Muscle of leg (tissue), 11 donors: ENCODE data around the gene MED8. TPM values are rescaled to one million over a fixed set of nuclear protein-coding genes. Genes with fewer than 3 reads are reported as not detected.

Experiments
- DNase-seq: peaks from one replicate; pipeline ENCODE4 v3.0.0; 2013
- H3K27ac ChIP-seq: one replicate; pipeline ENCODE4 v1.5.1; 2013; ENCODE audit warnings: mild to moderate bottlenecking, low read length, control low read depth
- H3K27me3 ChIP-seq: one replicate; pipeline ENCODE4 v1.6.1; 2013; ENCODE audit warnings: low read length; ENCODE audit not compliant: control insufficient read depth, insufficient read depth
- H3K36me3 ChIP-seq: one replicate; pipeline ENCODE4 v1.6.1; 2013; ENCODE audit warnings: low read length; ENCODE audit not compliant: control insufficient read depth, insufficient read depth
- H3K4me1 ChIP-seq: one replicate; pipeline ENCODE4 v1.6.1; 2013; ENCODE audit warnings: low read length; ENCODE audit not compliant: control insufficient read depth, insufficient read depth
- H3K4me3 ChIP-seq: one replicate; pipeline ENCODE4 v1.5.1; 2013; ENCODE audit warnings: low read length, control low read depth
- H3K9me3 ChIP-seq: replicated peaks from 2 replicates; pipeline ENCODE4 v1.6.1; 2013; ENCODE audit warnings: low read depth, low read length; ENCODE audit not compliant: control insufficient read depth
- WGBS: methylation state at CpG from one replicate; pipeline ENCODE4 v1.1.5; 2013; ENCODE audit warnings: missing lambda C conversion rate; ENCODE audit not compliant: insufficient coverage; 5-methylcytosine and 5-hydroxymethylcytosine counted together
- polyA plus RNA-seq, 8 donors: library from polyadenylated mRNA; unstranded; fragments of 120-200 nt; gene quantifications; one replicate each; pipeline versions ENCODE4 v1.2.1 to v1.2.3, GENCODE V29; 2013; ENCODE audit warnings: inconsistent platforms in 1 of 8, low replicate concordance in 1 of 8; ENCODE audit not compliant: insufficient read length in 8 of 8, insufficient read depth in 1 of 8
- total RNA-seq: library from RNA; stranded (reverse); fragments of 120-200 nt; gene quantifications from one replicate; pipeline ENCODE4 v1.2.4, GENCODE V29; 2013

The MED8 gene
- total and polyA plus RNA-seq, 9 donors = 24.7 to 35.0 (median 28.1) TPM

DNA sequence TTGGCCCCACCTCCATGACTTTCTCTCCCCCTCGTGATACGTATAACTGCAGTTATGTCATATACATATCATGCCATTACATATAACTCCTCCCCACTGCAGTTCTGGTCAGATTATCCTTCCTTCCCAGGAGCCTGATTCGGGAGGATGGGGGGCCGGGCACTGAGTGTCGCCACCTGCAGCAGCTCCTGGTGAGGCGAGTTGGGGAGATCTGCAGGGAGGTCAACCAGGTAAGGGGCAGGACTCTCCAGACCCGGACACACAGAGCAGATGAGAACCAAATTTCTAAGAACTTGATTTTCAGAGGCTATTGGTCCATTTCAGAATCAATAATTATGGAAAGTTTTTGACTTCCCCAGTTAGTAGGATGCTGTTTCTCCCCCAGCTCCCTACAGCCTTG is 44.7 kb upstream of the MED8 start:
- no peaks in the 10 kb centered on the region for H3K9me3 ChIP-seq
- whole genome bisulfite sequencing = 82% methylated on average over 2 of the region's 7 CpGs
- no peaks in the 10 kb centered on the region for H3K27me3 ChIP-seq
- H3K4me1 ChIP-seq = peaks cover 2% of the 10 kb centered on the region
- no peak overlapping the region for H3K4me3 ChIP-seq
- H3K27ac ChIP-seq = no peak overlapping the region
- peaks cover 91% of the 10 kb centered on the region for H3K36me3 ChIP-seq
- no peak for DNase-seq

DNA sequence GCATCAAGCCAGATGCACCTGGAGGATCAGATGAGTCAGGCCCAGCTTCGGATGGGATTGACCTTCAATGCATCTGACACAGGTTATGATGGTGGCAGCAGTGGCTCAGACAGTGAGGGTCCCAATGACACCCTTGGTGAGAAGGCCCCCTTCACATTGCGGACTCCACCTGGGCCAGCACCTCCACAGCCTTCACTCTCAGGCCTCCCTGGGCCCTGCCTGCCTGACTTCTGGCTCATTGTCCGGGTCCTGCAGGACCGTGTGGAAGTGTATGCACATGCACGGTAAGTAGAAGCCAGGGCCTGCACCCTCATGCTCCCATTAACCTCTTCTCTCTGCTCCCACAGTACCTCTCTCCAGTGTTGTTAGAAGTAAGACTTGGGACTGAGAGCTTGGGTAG is 43.3 kb upstream of the MED8 start:
- H3K36me3 ChIP-seq = peaks cover 92% of the 10 kb centered on the region
- H3K27me3 ChIP-seq = no peaks in the 10 kb centered on the region
- WGBS = 93% methylated on average over 2 of the region's 5 CpGs

DNA sequence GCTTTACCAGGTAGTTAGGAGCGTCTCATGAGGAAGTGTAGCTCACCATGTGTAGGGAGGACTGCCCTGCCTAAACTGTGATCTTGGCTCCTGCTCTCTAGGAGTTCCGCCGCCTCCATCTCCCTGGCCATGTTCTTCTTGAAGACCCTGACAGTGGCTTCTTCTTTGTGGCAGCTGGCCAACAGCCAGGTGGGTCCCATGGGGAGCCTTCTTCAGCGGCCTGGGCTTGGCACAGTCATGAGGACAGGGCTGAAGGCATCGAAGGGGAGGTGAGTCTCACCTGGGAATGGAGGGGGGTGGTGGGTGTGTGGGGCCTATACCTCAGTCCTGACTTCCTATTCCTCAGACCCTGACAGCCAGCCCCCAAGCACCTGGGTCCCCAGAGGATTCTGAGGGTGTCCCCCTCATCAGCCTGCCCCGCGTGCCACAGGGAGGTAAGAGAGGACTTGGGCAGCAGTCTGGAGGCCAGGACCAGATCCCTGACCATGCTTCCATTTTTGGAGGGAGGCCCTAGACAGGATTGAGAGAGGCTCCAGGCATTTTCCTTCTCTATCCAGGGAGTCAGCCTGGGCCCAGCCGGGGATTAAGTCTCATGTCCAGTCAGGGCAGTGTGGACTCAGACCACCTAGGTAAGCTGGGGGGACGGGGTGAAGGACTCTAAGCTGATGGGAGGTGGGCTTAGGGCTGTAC is 42.7 kb upstream of the MED8 start:
- no peaks in the 10 kb centered on the region for H3K9me3 ChIP-seq
- peaks cover 2% of the 10 kb centered on the region for H3K4me1 ChIP-seq
- WGBS = 95% methylated on average over 5 of the region's 9 CpGs
- no peak overlapping the region for H3K27ac ChIP-seq
- H3K36me3 ChIP-seq = peaks cover 92% of the 10 kb centered on the region
- no peak for DNase-seq
- H3K27me3 ChIP-seq = no peaks in the 10 kb centered on the region
- H3K4me3 ChIP-seq = no peak overlapping the region

More for the DNA sequence above, 43.3 kb upstream of the MED8 start:
- no peak overlapping the region for H3K27ac ChIP-seq
- no peaks in the 10 kb centered on the region for H3K9me3 ChIP-seq
- DNase-seq = no peak
- H3K4me3 ChIP-seq = no peak overlapping the region
- peaks cover 2% of the 10 kb centered on the region for H3K4me1 ChIP-seq

DNA sequence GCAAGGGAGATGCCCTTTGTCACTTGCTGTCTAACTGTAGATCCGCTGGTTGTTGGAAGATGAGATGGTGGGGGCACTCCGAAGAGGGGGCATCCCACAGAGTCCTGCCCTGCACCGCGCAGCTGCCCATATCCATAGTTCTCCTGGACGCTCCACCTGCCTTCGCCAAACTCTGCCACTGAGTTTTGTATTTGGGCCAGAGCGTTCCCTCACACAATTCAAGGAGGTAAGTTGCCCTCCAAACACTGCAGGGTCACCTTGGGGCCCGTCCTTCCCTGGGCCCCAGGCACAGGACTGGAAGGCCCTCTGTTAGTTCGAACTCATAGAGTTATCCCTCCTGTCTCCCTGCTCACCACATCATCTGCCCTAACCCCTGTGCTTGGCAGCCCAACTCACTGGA is 42.1 kb upstream of the MED8 start:
- Histone ChIP-seq H3K27me3 (no peaks in the 10 kb centered on the region), H3K36me3 (peaks cover 92% of the 10 kb centered on the region), H3K9me3 (no peaks in the 10 kb centered on the region), H3K4me3 (no peak overlapping the region), H3K4me1 (peaks cover 2% of the 10 kb centered on the region), H3K27ac (no peak overlapping the region)
- WGBS = 93% methylated on average over 9 of the region's 9 CpGs
- no peak for DNase-seq

DNA sequence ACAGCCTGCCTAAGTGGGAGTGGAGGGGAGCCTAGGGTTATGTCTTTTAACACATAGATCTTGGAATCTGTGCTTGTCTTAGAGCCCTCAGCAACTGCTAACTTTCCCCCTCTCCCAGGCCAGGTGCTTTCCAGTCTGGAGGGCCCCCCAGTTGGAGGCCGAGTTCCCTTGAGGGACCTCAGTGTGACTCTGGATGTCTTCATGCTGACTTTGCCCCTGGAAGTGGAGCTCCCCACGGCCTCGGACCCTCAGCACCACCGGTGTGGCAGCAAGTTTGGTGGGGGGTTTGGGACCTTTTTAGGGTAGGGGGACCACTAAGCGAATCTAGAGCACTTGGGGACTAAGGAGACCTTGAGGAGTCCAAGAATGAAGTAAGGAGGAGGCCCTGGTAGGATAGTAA is 41.2 kb upstream of the MED8 start:
- no peak overlapping the region for H3K27ac ChIP-seq
- no peaks in the 10 kb centered on the region for H3K27me3 ChIP-seq
- WGBS = 97% methylated on average over 5 of the region's 5 CpGs
- no peak overlapping the region for H3K4me3 ChIP-seq
- no peaks in the 10 kb centered on the region for H3K4me1 ChIP-seq
- DNase-seq = no peak
- H3K36me3 ChIP-seq = peaks cover 95% of the 10 kb centered on the region
- no peaks in the 10 kb centered on the region for H3K9me3 ChIP-seq

DNA sequence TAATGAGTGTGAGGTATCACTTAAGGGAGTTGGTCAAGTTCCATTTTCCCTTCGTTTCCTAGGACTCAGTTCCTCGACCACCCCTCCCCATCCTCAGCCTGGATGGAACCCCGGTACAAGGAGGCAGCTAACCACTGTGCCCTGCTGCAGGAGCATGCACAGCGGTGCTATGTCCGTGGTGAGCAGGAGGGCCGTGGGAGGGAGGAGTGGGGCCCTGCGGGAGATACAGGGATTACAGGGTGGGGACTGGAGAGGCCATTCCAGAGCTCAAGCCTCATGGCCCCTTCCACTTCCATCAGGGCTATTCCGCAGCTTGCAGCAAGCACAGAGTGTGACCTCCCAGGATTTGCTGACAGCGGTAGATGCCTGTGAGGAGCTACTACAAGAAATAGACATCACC is 38.3 kb upstream of the MED8 start:
- no peaks in the 10 kb centered on the region for H3K9me3 ChIP-seq
- no peaks in the 10 kb centered on the region for H3K27me3 ChIP-seq
- WGBS = 83% methylated on average over 5 of the region's 9 CpGs
- H3K4me1 ChIP-seq = no peaks in the 10 kb centered on the region
- H3K36me3 ChIP-seq = peaks cover 99% of the 10 kb centered on the region
- no peak overlapping the region for H3K4me3 ChIP-seq
- no peak overlapping the region for H3K27ac ChIP-seq
- DNase-seq = no peak

DNA sequence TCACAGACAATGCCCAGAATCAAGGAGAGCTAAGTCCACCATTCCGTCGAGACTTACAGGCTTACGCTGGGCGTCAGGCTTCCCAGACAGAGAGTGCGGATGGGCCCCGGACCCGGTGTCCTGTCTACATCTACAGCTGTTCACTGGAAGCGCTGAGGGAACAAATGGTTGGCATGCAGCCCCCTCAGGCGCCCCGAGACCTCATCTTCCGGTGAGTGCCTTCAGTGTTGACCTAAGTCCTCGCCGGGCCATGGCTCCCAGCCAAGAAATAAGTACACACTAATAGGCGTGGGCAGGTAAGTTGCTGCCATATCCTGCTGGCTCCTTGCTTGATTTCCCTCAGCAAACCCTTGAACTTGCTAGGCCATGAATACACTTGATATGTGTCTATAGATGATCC is 37.9 kb upstream of the MED8 start:
- Histone ChIP-seq H3K27ac (no peak overlapping the region), H3K4me1 (no peaks in the 10 kb centered on the region), H3K9me3 (no peaks in the 10 kb centered on the region), H3K36me3 (peaks cover 99% of the 10 kb centered on the region), H3K4me3 (no peak overlapping the region), H3K27me3 (no peaks in the 10 kb centered on the region)
- WGBS = 95% methylated on average over 13 of the region's 14 CpGs
- no peak for DNase-seq

DNA sequence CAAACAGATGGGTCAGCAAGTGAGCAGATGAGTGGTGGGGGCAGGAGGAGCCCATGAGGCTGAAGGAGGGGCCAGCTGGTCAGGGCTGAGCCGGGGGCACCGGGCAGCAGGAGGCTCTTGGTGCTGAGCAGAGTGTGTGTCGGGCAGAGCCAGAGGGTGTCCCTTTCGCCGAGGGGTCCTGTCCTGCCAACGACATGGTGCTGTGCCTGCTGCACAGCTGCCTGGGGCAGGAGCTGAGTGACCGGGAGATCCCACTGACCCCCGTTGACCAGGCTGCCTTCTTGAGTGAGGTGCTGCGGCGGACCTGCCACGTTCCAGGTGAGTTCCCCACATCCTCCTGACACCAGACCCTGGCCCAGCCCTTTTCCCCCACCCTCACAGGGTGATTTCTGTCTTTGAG is 36.6 kb upstream of the MED8 start:
- H3K27me3 ChIP-seq = no peaks in the 10 kb centered on the region
- H3K4me3 ChIP-seq = no peak overlapping the region
- 84% methylated on average over 9 of the region's 11 CpGs for WGBS
- H3K36me3 ChIP-seq = peaks cover 98% of the 10 kb centered on the region
- no peak overlapping the region for H3K27ac ChIP-seq
- no peak for DNase-seq
- no peaks in the 10 kb centered on the region for H3K4me1 ChIP-seq
- no peaks in the 10 kb centered on the region for H3K9me3 ChIP-seq

DNA sequence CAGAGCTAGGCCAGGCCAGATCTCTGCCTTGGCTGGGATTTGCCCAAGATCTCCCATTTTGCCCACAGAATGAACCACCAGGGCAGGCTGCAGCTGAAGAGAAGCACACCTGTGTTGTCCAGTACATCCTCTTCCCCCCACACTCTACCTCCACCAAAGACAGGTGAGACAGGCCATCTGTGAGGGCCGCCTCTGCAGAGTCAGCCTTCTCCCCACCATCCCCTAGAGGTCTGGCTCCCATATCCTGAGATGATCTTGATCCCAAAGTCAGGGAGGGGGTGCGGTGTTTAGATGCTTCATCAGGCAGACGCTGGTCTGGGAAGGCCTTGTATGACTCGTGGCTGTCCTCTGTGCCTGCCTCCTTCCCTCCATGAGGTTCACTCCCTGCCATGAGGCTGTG is 35.4 kb upstream of the MED8 start:
- Histone ChIP-seq H3K27ac (no peak overlapping the region), H3K36me3 (peaks cover 98% of the 10 kb centered on the region), H3K4me1 (no peaks in the 10 kb centered on the region), H3K27me3 (no peaks in the 10 kb centered on the region), H3K9me3 (no peaks in the 10 kb centered on the region), H3K4me3 (no peak overlapping the region)
- no peak for DNase-seq
- 75% methylated on average over 3 of the region's 4 CpGs for WGBS

DNA sequence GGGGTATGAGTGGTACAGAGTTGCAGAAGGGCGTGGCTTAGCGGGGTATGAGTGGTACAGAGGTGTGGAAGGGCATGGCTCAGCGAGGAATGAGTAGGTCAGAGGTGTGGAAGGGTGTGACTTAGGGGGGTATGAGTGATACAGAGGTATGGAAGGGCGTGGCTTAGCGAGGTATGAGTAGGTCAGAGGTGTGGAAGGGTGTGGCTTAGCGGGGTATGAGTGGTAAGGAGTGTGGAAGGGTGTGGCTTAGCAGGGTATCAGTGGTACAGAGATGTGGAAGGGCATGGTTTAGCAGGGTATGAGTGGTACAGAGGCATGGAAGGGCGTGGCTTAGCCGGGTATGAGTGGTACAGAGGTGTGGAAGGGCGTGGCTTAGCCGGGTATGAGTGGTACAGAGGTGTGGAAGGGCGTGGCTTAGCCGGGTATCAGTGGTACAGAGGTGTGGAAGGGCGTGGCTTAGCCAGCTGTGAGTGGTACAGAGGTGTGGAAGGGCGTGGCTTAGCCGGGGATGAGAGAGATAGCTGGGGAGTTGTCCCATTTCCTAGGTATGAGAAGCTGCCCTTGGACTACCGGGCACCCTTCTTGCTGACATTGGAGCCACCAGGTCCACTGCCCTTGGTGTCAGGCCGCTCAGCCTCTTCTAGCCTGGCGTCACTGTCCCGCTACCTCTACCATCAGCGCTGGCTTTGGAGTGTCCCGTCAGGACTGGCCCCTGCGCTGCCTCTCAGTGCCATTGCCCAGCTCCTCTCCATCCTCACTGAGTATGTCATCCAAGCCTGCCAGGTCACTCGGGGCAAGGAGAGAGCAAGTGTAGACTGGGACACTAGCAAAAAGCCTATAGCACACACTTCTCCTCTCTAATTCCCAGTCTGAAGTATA is 34.3 kb upstream of the MED8 start:
- no peak overlapping the region for H3K27ac ChIP-seq
- H3K36me3 ChIP-seq = peaks cover 98% of the 10 kb centered on the region
- H3K4me1 ChIP-seq = no peaks in the 10 kb centered on the region
- no peak overlapping the region for H3K4me3 ChIP-seq
- H3K9me3 ChIP-seq = no peaks in the 10 kb centered on the region
- no peak for DNase-seq
- WGBS = 96% methylated on average over 22 of the region's 23 CpGs
- no peaks in the 10 kb centered on the region for H3K27me3 ChIP-seq
